ENCODE results near the gene PRDX2. TPM values are rescaled to one million over a fixed set of nuclear protein-coding genes. Genes with fewer than 3 reads are reported as not detected.
A peak's percentile ranks its signal among the peaks of the same experiment; 100 is the strongest.

PRDX2 gene
- total RNA-seq, 1 donor from 2014 or later: 190 TPM

DNA sequence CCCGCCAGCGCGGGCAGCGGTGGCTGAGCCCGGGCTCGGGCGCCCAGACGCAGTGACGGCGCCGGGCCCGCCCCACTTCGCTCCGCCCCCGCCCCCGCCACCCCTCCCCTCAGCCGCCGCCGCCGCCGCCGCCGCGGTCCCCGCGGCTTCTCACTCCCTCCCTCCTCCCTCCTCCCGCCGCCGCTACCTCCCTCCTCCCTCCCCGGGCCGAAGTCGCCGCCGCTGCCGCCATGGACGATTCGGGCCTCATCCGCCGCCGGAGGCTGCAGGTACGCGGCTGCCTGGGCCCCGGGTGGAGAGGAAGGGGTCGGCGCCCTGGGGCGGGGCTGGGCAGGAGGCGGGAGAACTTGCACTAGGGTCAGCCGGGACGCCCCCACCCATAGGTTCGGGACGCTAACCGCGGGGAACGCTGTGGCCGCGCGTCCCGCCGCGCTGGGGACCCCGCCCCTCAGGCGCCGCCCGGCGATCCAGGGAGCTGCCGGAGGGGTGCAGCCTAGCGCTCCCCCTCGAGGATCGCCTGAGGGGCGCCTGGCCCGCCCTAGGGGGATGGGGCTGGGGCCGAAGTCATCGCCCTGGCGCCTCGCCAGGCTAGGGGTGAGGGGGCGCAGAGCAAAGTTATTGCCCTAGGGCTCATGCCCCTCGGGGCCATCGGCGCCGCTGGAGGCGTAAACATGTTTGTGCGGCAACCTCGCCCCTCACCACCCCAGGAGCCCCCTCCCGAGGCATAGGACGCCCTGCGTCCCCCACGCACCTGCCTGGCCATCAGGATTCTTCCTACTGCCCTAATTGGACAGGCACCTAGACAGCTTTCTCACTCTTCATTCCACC lies 32.4 kb upstream of the PRDX2 start:
- Histone ChIP-seq H3K36me3 (no peaks in the 10 kb centered on the region), H3K4me1 (peaks cover 22% of the 10 kb centered on the region), H3K27ac (no peak overlapping the region), H3K27me3 (peaks cover 33% of the 10 kb centered on the region), H3K4me3 (peak overlapping the region; percentile 41 to 43), H3K9me3 (no peaks in the 10 kb centered on the region)
- no peak for DNase-seq (ENCODE audit: extremely low spot score in 2 of 2)
- intact Hi-C loops (cut with DNase I): no loop called here
- TF ChIP-seq POLR2A (IDR thresholded peaks at IDR 0.05) (no peak), POLR2AphosphoS5 (IDR thresholded peaks at IDR 0.05; ENCODE audit: insufficient read depth in 1 of 2, low read depth in 1 of 2) (no peak)
- TF ChIP-seq, protein P1, sequence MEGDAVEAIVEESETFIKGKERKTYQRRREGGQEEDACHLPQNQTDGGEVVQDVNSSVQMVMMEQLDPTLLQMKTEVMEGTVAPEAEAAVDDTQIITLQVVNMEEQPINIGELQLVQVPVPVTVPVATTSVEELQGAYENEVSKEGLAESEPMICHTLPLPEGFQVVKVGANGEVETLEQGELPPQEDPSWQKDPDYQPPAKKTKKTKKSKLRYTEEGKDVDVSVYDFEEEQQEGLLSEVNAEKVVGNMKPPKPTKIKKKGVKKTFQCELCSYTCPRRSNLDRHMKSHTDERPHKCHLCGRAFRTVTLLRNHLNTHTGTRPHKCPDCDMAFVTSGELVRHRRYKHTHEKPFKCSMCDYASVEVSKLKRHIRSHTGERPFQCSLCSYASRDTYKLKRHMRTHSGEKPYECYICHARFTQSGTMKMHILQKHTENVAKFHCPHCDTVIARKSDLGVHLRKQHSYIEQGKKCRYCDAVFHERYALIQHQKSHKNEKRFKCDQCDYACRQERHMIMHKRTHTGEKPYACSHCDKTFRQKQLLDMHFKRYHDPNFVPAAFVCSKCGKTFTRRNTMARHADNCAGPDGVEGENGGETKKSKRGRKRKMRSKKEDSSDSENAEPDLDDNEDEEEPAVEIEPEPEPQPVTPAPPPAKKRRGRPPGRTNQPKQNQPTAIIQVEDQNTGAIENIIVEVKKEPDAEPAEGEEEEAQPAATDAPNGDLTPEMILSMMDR (IDR thresholded peaks at IDR 0.05): no peak

DNA sequence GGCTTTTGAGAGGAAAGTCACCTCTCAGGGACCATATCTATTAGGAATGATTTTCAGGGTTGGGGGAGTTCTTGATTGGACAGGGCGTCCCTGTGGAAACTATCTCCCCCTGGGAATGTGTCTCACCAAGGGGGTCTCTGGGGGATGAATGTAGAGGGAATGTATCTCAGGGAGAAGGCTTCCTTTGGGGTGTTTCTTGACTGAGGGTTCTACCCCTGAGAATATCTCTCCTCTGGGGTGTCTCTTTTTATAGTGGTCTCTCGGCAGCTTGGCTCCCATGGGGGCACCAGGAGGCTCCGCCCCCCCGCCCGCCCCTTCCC lies 31.8 kb upstream of the PRDX2 start:
- Histone ChIP-seq H3K9me3 (no peaks in the 10 kb centered on the region), H3K4me1 (peaks cover 17% of the 10 kb centered on the region), H3K27me3 (peaks cover 28% of the 10 kb centered on the region), H3K36me3 (no peaks in the 10 kb centered on the region), H3K4me3 (peak overlapping the region in 1 of 2 donors; percentile 41), H3K27ac (no peak overlapping the region)
- TF ChIP-seq, protein P1 (IDR thresholded peaks at IDR 0.05): no peak
- TF ChIP-seq POLR2A (IDR thresholded peaks at IDR 0.05): no peak
- no peak for TF ChIP-seq POLR2AphosphoS5 (IDR thresholded peaks at IDR 0.05; ENCODE audit: insufficient read depth in 1 of 2, low read depth in 1 of 2)
- DNase-seq (ENCODE audit: extremely low spot score in 2 of 2): no peak
- intact Hi-C loops (cut with DNase I): no loop called here

DNA sequence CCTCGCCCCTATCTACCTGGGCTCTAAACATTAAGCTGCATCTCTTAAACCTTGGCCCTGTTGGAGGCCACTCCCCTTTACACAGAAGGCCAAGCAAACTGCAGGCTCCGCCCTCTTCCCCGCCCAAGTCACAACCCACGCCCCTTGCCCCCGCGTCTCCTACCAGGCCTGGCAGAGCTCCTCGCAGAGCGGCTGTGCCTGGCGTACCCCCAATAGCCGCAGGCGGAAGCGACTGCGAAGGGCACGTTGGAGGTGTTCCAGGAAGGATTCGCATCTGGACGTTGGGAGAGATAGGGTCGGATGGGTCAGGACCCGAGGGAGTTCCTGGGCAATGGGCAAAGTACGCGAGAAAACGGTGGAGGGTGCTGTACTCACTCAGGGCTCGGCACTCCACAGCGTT lies 26.9 kb upstream of the PRDX2 start:
- H3K27ac ChIP-seq: no peak overlapping the region
- H3K4me3 ChIP-seq: no peak overlapping the region
- H3K9me3 ChIP-seq: no peaks in the 10 kb centered on the region
- H3K27me3 ChIP-seq: peaks cover 10% of the 10 kb centered on the region
- H3K4me1 ChIP-seq: peaks cover 6% of the 10 kb centered on the region
- intact Hi-C loops (cut with DNase I): no loop called here
- TF ChIP-seq POLR2AphosphoS5 (IDR thresholded peaks at IDR 0.05; ENCODE audit: insufficient read depth in 1 of 2, low read depth in 1 of 2) (no peak), POLR2A (IDR thresholded peaks at IDR 0.05) (no peak)
- TF ChIP-seq, protein P1 (IDR thresholded peaks at IDR 0.05): no peak
- DNase-seq (ENCODE audit: extremely low spot score in 2 of 2): no peak
- no peaks in the 10 kb centered on the region for H3K36me3 ChIP-seq

DNA sequence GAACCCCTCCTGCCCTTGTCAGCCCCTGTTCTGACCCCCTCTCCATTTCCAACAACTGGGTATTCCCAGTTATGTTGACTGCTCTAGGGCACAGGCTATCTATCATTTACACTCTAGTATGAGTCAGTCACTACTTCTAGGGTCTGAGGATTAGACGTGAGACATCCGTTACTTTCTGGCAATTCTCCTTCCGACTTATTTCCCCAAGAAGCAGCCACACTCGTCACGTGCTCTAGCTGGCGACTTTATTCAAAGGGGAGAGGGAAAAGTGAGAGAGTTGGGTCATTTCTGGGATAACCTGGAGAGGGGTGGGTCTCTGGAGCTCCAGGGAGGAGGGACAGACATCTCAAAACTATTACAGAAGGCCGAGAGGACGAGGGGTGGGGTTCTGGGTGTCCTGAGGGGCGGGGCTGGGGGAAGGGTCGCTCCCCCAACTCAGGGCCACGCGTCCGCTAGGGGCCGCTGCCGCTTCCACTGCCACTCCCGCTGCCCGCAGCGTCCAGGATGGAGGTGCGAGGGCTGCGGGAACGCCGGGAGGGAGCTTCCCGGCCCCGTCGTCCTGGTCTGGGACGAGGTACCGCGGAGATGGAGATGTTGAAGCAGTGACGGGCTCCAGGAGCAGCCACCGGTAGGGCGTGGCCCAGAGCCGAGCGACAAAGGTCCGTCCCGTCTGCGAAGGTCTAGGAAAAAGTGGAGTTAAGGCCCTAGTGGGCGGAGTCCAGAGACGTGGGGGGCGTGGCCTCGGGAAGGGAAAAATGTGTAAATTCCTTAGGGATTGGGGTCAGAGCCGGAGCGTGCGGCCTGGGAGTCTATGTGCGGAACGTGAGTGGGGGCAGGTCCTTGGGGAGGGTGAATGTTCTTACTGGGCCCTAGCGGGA lies 23.9 kb upstream of the PRDX2 start:
- no peak overlapping the region for H3K4me3 ChIP-seq
- no peak for TF ChIP-seq POLR2AphosphoS5 (IDR thresholded peaks at IDR 0.05; ENCODE audit: insufficient read depth in 1 of 2, low read depth in 1 of 2)
- TF ChIP-seq, protein P1 (IDR thresholded peaks at IDR 0.05): no peak
- no peak for TF ChIP-seq POLR2A (IDR thresholded peaks at IDR 0.05)

More for the DNA sequence above, 23.9 kb upstream of the PRDX2 start:
- H3K27ac ChIP-seq: no peak overlapping the region
- H3K4me1 ChIP-seq: no peaks in the 10 kb centered on the region
- no peaks in the 10 kb centered on the region for H3K27me3 ChIP-seq
- no peaks in the 10 kb centered on the region for H3K36me3 ChIP-seq
- intact Hi-C loops (cut with DNase I): no loop called here
- H3K9me3 ChIP-seq: no peaks in the 10 kb centered on the region
- no peak for DNase-seq (ENCODE audit: extremely low spot score in 2 of 2)

Data from vagina (tissue), 2 donors.